Mesendoderm (in vitro differentiated cells): ENCODE measurements around the gene ADORA2A.

Experiments used
- DNase-seq: peaks from one replicate; pipeline ENCODE4 v3.0.0; 2013
- H2AK5ac ChIP-seq: 2 replicates; pipeline ENCODE4 v1.6.1; 2013; ENCODE audit warnings: low read length, inconsistent platforms
- H2BK120ac ChIP-seq: 2 replicates; pipeline ENCODE4 v1.6.1; 2013; ENCODE audit warnings: low read depth, mild to moderate bottlenecking, low read length, moderate library complexity, mixed read lengths
- H2BK15ac ChIP-seq: replicated peaks from 2 replicates; pipeline ENCODE4 v1.6.1; 2013; ENCODE audit warnings: low read depth, mild to moderate bottlenecking, moderate library complexity
- H2BK5ac ChIP-seq: 2 replicates; pipeline ENCODE4 v1.6.1; 2013; ENCODE audit warnings: low read length, inconsistent platforms
- H3K18ac ChIP-seq: 2 replicates; pipeline ENCODE4 v1.6.1; 2013; ENCODE audit warnings: mild to moderate bottlenecking, low read length, mixed read lengths
- H3K23ac ChIP-seq: one replicate; pipeline ENCODE4 v1.6.1; 2013; ENCODE audit warnings: low read length
- H3K27ac ChIP-seq: 2 replicates; pipeline ENCODE4 v1.5.1; 2013; ENCODE audit warnings: low read depth, mild to moderate bottlenecking, inconsistent platforms, low read length, moderate library complexity
- H3K27me3 ChIP-seq: 2 replicates; pipeline ENCODE4 v1.6.1; 2013; ENCODE audit warnings: low read length, control low read depth, mild to moderate bottlenecking, inconsistent platforms; ENCODE audit not compliant: insufficient read depth, poor library complexity
- H3K36me3 ChIP-seq: 2 replicates; pipeline ENCODE4 v1.6.1; 2013; ENCODE audit warnings: low read length, inconsistent platforms; ENCODE audit not compliant: control insufficient read depth, insufficient read depth
- H3K4ac ChIP-seq: one replicate; pipeline ENCODE4 v1.6.1; 2013; ENCODE audit warnings: low read depth, mild to moderate bottlenecking, low read length, moderate library complexity
- H3K4me1 ChIP-seq: 2 replicates; pipeline ENCODE4 v1.6.1; 2013; ENCODE audit warnings: low read depth, low read length, inconsistent platforms; ENCODE audit not compliant: control insufficient read depth
- H3K4me2 ChIP-seq: 2 replicates; pipeline ENCODE4 v1.6.1; 2013; ENCODE audit warnings: low read length
- H3K4me3 ChIP-seq: 2 replicates; pipeline ENCODE4 v1.5.1; 2013; ENCODE audit warnings: mild to moderate bottlenecking, low read length
- H3K56ac ChIP-seq: one replicate; pipeline ENCODE4 v1.6.1; 2013; ENCODE audit warnings: low read length
- H3K79me1 ChIP-seq: 2 replicates; pipeline ENCODE4 v1.6.1; 2013; ENCODE audit warnings: low read length, inconsistent platforms
- H3K79me2 ChIP-seq: 2 replicates; pipeline ENCODE4 v1.6.1; 2013; ENCODE audit warnings: mild to moderate bottlenecking, low read length; ENCODE audit not compliant: control insufficient read depth, insufficient read depth
- H3K9ac ChIP-seq: 2 replicates; pipeline ENCODE4 v1.6.1; 2013; ENCODE audit warnings: low read length, inconsistent platforms
- H4K5ac ChIP-seq: one replicate; pipeline ENCODE4 v1.6.1; 2013; ENCODE audit warnings: low read length
- H4K8ac ChIP-seq: one replicate; pipeline ENCODE4 v1.6.1; 2013; ENCODE audit warnings: low read depth, mild to moderate bottlenecking, control low read depth, low read length, moderate library complexity
- WGBS: extraction: QIAGEN DNeasy Blood & Tissue Kit; methylation state at CpG from one replicate; pipeline ENCODE4 v1.1.7; 2013; ENCODE audit warnings: low lambda C conversion rate, missing lambda C conversion rate; ENCODE audit not compliant: insufficient coverage; ENCODE audit errors: extremely low coverage; 5-methylcytosine and 5-hydroxymethylcytosine counted together

Gene ADORA2A

GRCh38 chr22:24429411-24430365, 2.3 kb downstream of the ADORA2A start:
- Histone ChIP-seq H3K18ac (no peak overlapping the region), H3K79me2 (no peaks in the 10 kb centered on the region), H3K4me2 (no peak overlapping the region), H3K79me1 (no peaks in the 10 kb centered on the region), H3K4me1 (no peaks in the 10 kb centered on the region), H3K56ac (no peak overlapping the region), H2AK5ac (no peak overlapping the region), H3K9ac (no peak overlapping the region), H2BK15ac (no peak overlapping the region), H3K4ac (no peak overlapping the region), H4K5ac (no peak overlapping the region), H2BK120ac (no peak overlapping the region), H2BK5ac (no peak overlapping the region), H3K36me3 (no peaks in the 10 kb centered on the region), H3K4me3 (no peak overlapping the region), H4K8ac (no peak overlapping the region), H3K27me3 (no peaks in the 10 kb centered on the region), H3K27ac (no peak overlapping the region), H3K23ac (no peak overlapping the region)
- DNase-seq, result peak; percentile 46
- WGBS, result no CpG with 5 or more reads among the region's 22 CpGs

DNA sequence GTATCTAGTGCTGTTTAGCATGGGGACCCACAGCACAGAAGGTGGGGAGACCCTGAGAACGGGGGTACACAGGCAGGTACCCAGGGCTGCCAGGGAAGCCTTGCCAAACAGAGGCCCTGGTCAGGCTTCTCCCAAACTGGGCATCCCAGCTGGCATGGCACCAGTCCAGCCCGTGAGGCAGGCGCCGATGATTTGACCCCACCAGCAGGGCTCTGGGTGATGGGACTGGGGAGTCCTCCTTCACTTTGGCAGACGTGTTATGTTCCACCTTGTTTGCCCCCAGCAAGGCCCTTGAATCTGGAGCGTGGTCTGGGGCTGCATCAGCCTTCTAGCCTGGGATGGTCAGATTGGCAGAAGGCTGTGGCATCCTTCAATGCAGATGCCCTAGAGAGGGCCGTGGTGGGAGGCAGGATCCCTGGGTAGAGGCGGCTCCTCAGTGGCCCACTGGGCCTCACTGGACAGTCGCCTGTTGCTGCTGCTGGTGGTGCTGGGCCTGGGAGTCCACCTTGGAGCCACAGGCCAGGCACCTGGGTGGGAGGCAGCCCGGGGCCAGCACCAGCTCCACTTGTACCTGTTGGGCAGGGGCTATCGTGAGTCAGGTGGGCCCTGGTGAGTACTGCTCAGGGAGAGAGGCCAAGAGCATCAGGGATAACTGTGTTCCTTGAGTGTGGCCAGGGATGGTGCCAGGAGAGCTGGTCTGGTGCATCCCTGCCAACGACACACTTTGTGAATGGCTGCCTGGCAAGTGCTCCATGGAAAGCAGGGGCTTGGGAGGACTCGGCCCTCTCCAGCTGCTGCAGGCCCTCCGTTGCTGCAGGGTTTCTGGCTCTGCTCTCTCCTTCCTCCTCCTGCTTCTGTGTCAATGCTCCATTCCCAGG, 3.3 kb downstream of the ADORA2A start:
- Histone ChIP-seq H3K27me3 (no peaks in the 10 kb centered on the region), H4K5ac (no peak overlapping the region), H3K4me1 (no peaks in the 10 kb centered on the region), H3K4me3 (no peak overlapping the region), H2AK5ac (no peak overlapping the region), H3K4me2 (no peak overlapping the region), H3K23ac (no peak overlapping the region), H3K79me2 (no peaks in the 10 kb centered on the region), H4K8ac (no peak overlapping the region), H2BK120ac (no peak overlapping the region), H3K56ac (no peak overlapping the region), H3K27ac (no peak overlapping the region), H3K4ac (no peak overlapping the region), H2BK5ac (no peak overlapping the region), H3K18ac (no peak overlapping the region), H3K9ac (no peak overlapping the region), H2BK15ac (no peak overlapping the region), H3K79me1 (no peaks in the 10 kb centered on the region), H3K36me3 (no peaks in the 10 kb centered on the region)
- DNase-seq, result no peak
- WGBS, result no CpG with 5 or more reads among the region's 14 CpGs

DNA sequence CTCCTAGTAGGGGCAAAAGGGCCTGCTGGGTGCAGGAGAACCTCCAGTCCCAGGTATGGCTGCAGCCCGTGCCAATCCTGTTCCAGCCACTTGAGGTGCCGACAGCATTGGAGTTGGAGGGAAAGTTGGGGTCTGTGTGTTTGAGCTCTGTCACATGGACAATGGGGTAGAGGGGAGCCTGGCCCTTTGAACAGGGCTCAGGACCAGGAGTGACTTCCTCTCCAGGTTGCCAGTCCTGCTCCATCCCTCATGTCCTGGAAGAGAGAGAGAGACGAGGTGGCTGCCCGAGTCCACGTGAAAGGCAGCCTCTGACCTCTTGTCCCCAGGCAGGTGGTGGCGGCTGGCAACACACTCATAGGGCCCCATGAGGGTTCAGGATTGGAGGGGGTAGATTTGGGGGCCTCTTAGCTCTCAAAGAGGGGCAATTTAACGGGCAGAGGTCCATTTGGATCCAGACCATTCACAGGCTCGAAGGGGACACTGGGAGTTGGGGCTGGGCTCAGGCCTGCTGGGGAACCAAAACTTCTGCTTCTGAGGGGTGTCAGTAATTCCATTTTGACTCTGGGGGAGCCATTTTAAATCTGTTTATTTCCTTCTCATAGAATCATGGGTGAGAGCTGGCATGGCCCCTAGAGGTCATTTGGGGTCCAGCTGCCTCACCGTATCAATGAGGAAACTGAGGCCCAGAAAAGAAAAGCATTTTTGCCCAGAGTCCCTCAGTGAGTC, 4.1 kb downstream of the ADORA2A start:
- no peak overlapping the region for H3K4ac ChIP-seq
- H3K23ac ChIP-seq, result no peak overlapping the region
- H2AK5ac ChIP-seq, result no peak overlapping the region
- H3K18ac ChIP-seq, result no peak overlapping the region
- no peak overlapping the region for H2BK5ac ChIP-seq
- no peak overlapping the region for H4K5ac ChIP-seq
- no peak overlapping the region for H3K56ac ChIP-seq
- no peak overlapping the region for H3K27ac ChIP-seq
- no peak overlapping the region for H2BK15ac ChIP-seq
- H3K36me3 ChIP-seq, result no peaks in the 10 kb centered on the region
- no CpG with 5 or more reads among the region's 9 CpGs for WGBS
- no peak overlapping the region for H3K4me3 ChIP-seq
- H3K4me1 ChIP-seq, result no peaks in the 10 kb centered on the region
- H3K9ac ChIP-seq, result no peak overlapping the region
- no peak overlapping the region for H4K8ac ChIP-seq
- H3K27me3 ChIP-seq, result no peaks in the 10 kb centered on the region
- no peak for DNase-seq
- H2BK120ac ChIP-seq, result no peak overlapping the region
- no peaks in the 10 kb centered on the region for H3K79me2 ChIP-seq
- H3K4me2 ChIP-seq, result no peak overlapping the region
- no peaks in the 10 kb centered on the region for H3K79me1 ChIP-seq

- Histone ChIP-seq H3K27ac (no peak overlapping the region), H3K79me2 (no peaks in the 10 kb centered on the region), H3K36me3 (no peaks in the 10 kb centered on the region), H3K4ac (no peak overlapping the region), H3K9ac (no peak overlapping the region), H3K18ac (no peak overlapping the region), H3K4me1 (no peaks in the 10 kb centered on the region), H2BK120ac (no peak overlapping the region), H4K8ac (no peak overlapping the region), H2BK5ac (no peak overlapping the region), H4K5ac (no peak overlapping the region), H3K56ac (no peak overlapping the region), H3K79me1 (no peaks in the 10 kb centered on the region), H3K23ac (no peak overlapping the region), H3K4me2 (no peak overlapping the region), H3K4me3 (no peak overlapping the region), H2AK5ac (no peak overlapping the region), H2BK15ac (no peak overlapping the region), H3K27me3 (no peaks in the 10 kb centered on the region)
- no peak for DNase-seq
- WGBS, result no CpG with 5 or more reads among the region's 17 CpGs
Measured at GRCh38 chr22:24432059-24432853, 4.9 kb downstream of the ADORA2A start.
